ENCODE data around the gene MAPKAP1.

The MAPKAP1 gene

DNA sequence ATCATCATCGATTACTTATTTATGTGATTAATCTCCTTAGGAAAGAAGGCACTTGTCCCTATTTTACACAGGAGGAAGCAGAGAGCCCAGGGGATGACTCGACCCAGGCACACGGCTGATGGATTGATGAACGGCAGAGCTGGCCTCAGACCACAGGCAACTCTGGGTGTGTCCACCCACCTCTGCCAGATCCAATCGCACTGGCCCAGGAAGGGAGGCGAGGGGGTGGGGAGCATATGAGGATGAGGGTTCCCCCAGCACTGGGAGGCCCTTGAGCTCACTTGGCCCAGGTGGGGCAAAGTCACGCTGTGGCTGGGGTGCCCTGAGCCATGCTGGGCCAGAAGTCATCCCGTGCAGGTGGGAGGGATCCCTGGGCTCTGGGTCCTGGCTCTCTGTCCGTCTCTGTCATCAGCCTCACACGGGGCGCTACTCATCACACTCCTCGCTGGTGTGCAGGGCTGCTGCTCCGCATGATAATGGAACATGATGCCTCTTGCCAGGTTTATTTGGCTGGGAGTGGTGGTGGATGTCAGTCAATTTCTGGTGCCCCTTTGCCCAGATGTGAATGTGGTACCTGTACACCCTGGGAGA is 285.3 kb downstream of the MAPKAP1 start:
- CTCF ChIA-PET = no interaction called here
- POLR2A ChIA-PET = no interaction called here
- DNase-seq (ENCODE audit: extremely low spot score) = no peak
- TF ChIP-seq FOXA1 (IDR thresholded peaks at IDR 0.05) = no peak
- no peak for TF ChIP-seq BHLHE40 (IDR thresholded peaks at IDR 0.05; ENCODE audit: borderline replicate concordance)
- TF ChIP-seq LEF1 (IDR thresholded peaks at IDR 0.05; ENCODE audit: borderline replicate concordance) = no peak
- no peak for TF ChIP-seq L3MBTL2 (conservative IDR thresholded peaks at IDR 0.05)
- TF ChIP-seq ARNT (IDR thresholded peaks at IDR 0.05) = no peak

DNA sequence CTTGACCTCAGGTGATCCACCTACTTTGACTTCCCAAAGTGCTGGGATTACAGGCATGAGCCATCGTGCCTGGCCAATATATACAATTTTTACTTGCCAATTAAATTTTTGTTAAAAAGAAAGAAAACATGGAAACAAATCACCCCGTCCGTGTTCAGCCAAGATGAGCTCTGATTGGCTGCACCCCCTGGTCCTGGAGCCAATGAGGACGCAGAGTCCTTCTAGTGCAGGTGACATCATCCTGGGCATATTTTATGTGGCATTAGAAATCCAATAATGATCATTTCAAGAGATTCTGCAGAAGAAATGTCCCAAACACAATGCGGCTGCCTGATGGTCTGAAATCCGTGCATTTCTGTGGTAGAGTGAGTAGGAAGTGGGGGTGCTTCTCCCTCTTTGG is 285.8 kb downstream of the MAPKAP1 start:
- POLR2A ChIA-PET = no interaction called here
- TF ChIP-seq, protein P1, sequence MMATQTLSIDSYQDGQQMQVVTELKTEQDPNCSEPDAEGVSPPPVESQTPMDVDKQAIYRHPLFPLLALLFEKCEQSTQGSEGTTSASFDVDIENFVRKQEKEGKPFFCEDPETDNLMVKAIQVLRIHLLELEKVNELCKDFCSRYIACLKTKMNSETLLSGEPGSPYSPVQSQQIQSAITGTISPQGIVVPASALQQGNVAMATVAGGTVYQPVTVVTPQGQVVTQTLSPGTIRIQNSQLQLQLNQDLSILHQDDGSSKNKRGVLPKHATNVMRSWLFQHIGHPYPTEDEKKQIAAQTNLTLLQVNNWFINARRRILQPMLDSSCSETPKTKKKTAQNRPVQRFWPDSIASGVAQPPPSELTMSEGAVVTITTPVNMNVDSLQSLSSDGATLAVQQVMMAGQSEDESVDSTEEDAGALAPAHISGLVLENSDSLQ (IDR thresholded peaks at IDR 0.05) = no peak
- TF ChIP-seq ARNT (IDR thresholded peaks at IDR 0.05) = no peak
- TF ChIP-seq CTBP1 (IDR thresholded peaks at IDR 0.05; ENCODE audit: borderline replicate concordance) = no peak
- CTCF ChIA-PET = no interaction called here
- no peak for DNase-seq (ENCODE audit: extremely low spot score)

DNA sequence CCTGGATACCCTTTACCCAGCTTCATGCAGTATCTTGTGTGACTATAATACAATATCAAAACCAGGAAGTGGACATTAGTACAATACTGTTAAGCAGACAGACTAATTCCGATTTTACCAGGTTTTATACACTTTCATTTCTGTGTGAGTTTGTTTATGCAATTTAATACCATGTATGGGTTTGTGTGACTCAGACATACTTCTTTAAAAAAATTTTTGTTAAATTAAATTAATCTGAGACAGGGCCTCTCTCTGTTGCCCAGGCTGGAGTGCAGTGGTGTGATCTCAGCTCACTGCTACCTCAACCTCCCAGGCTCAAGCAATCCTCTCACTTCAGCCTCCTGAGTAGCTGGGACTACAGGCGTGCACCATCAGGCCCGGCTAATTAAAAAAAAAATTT is 288.6 kb downstream of the MAPKAP1 start:
- no peak for TF ChIP-seq SUZ12 (IDR thresholded peaks at IDR 0.05)
- TF ChIP-seq FOXK2 (IDR thresholded peaks at IDR 0.05) = no peak
- TF ChIP-seq TARDBP (IDR thresholded peaks at IDR 0.05) = no peak
- TF ChIP-seq FOXA1 (IDR thresholded peaks at IDR 0.05) = no peak
- TF ChIP-seq, protein P1 (IDR thresholded peaks at IDR 0.05) = no peak
- no peak for TF ChIP-seq FOXM1 (IDR thresholded peaks at IDR 0.05; ENCODE audit: borderline replicate concordance)
- TF ChIP-seq CTBP1 (IDR thresholded peaks at IDR 0.05; ENCODE audit: borderline replicate concordance) = no peak
- TF ChIP-seq ARNT (IDR thresholded peaks at IDR 0.05) = no peak
- no peak for TF ChIP-seq BHLHE40 (IDR thresholded peaks at IDR 0.05; ENCODE audit: borderline replicate concordance)
- no peak for TF ChIP-seq L3MBTL2 (conservative IDR thresholded peaks at IDR 0.05)
- no peak for TF ChIP-seq SP1 (IDR thresholded peaks at IDR 0.05)
- POLR2A ChIA-PET = no interaction called here
- CTCF ChIA-PET = interaction anchor here (0.6 kb wide), 1 partner anchor 12 kb away, joined by 3 read pairs; no protein-coding TSS in a partner anchor
- DNase-seq (ENCODE audit: extremely low spot score) = no peak

DNA sequence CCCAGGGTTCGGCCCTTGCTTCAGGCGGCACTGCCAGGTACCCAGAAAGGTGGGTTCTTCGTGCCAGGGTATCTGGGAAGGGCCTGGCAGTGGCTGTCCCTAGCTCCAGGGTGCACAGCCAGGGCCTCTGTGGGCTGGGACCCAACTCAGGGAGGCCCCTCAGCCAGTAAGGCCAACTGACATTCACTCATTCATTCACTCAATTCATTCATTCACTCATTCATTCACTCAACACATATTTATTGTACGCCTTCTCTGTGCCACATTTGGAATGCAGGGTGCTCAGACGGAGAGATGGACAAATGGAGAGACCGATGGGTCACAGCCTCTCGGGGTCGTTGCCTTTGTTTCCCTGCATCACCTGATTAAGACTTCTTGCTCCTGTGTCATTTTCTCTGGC is 290.5 kb downstream of the MAPKAP1 start:
- DNase-seq (ENCODE audit: extremely low spot score) = no peak
- CTCF ChIA-PET = no interaction called here
- POLR2A ChIA-PET = no interaction called here
- TF ChIP-seq ARNT (IDR thresholded peaks at IDR 0.05) (no peak), NFRKB (IDR thresholded peaks at IDR 0.05) (no peak), BHLHE40 (IDR thresholded peaks at IDR 0.05; ENCODE audit: borderline replicate concordance) (no peak), L3MBTL2 (conservative IDR thresholded peaks at IDR 0.05) (no peak), CTBP1 (IDR thresholded peaks at IDR 0.05; ENCODE audit: borderline replicate concordance) (no peak)

DNA sequence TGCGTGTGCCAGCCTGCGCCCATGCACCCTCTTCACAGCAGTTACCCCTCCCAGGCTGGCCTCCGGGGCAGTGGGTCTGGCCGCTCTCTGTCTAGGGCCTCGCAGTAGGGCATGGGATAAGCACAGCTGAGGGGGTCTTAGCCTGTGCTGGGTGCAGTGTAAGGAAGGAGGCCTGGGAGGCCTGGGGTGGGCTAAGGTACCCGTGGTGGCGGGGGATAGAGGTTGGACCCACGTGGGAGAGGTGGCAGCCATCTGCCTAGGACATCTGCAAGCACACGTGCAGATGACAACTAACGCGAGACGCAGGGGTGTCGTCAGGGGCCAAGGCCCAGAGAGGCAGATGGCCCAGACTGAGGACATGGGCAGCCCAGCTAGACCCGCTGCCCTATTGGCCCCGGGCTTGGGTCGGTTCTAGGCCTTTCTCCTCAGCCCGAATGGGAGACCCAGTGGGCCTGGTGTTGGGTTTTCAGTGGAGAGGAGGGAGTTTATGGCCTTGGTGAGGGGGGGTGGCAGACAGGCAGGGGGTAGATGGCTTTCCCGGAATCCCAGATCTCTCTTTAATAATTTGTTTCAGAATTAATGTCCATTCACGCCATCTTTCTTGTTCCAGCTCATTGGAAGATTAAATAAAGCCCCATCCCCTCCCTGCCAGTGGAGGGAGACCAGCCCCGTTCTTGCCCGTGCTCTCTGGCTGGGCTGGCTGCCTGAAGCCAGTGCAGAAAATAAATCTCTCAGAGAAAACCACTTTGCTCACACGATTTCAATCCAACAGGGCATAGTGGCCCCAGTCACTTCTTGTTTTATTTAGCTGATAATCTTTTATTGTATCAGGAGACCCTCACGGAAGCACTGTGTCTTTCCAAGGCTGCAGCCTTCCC is 291.2 kb downstream of the MAPKAP1 start:
- DNase-seq (ENCODE audit: extremely low spot score) = no peak
- POLR2A ChIA-PET = no interaction called here
- CTCF ChIA-PET = no interaction called here
- TF ChIP-seq CTBP1 (IDR thresholded peaks at IDR 0.05; ENCODE audit: borderline replicate concordance) (no peak), NFRKB (IDR thresholded peaks at IDR 0.05) (no peak), L3MBTL2 (conservative IDR thresholded peaks at IDR 0.05) (no peak), FOXM1 (IDR thresholded peaks at IDR 0.05; ENCODE audit: borderline replicate concordance) (no peak), SP1 (IDR thresholded peaks at IDR 0.05) (no peak), BHLHE40 (IDR thresholded peaks at IDR 0.05; ENCODE audit: borderline replicate concordance) (no peak), LEF1 (IDR thresholded peaks at IDR 0.05; ENCODE audit: borderline replicate concordance) (no peak)

DNA sequence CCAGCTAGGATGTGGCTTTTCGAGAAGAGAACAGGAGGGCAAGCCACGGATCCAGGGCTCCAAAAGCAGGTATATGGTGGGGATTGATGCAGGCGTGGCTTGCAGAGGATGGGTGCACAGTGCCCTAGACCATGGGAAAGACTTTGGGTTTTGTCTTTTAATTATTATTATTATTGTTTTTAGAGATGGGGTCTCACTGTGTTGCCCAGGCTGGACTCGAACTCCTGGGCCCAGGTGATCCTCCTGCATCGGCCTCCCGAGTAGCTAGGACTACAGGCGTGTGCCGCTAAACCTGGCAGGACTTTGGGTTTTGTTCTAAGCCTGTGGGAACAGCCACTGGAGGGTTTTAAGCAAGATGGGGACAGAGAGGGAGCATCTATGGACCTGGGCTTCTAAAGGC is 293.4 kb downstream of the MAPKAP1 start:
- TF ChIP-seq L3MBTL2 (conservative IDR thresholded peaks at IDR 0.05) (no peak), SP1 (IDR thresholded peaks at IDR 0.05) (no peak), TARDBP (IDR thresholded peaks at IDR 0.05) (no peak), ZNF384 (IDR thresholded peaks at IDR 0.05) (no peak), BHLHE40 (IDR thresholded peaks at IDR 0.05; ENCODE audit: borderline replicate concordance) (no peak), ARNT (IDR thresholded peaks at IDR 0.05) (no peak), HDGF (IDR thresholded peaks at IDR 0.05; ENCODE audit: borderline replicate concordance) (no peak), LEF1 (IDR thresholded peaks at IDR 0.05; ENCODE audit: borderline replicate concordance) (no peak), FOXA1 (IDR thresholded peaks at IDR 0.05) (no peak), SUZ12 (IDR thresholded peaks at IDR 0.05) (no peak), FOXK2 (IDR thresholded peaks at IDR 0.05) (no peak), CTBP1 (IDR thresholded peaks at IDR 0.05; ENCODE audit: borderline replicate concordance) (no peak), FOXM1 (IDR thresholded peaks at IDR 0.05; ENCODE audit: borderline replicate concordance) (no peak), NFRKB (IDR thresholded peaks at IDR 0.05) (no peak), ELF4 (IDR thresholded peaks at IDR 0.05) (no peak)
- no peak for DNase-seq (ENCODE audit: extremely low spot score)
- ChIA-PET POLR2A (no interaction called here), CTCF (interaction anchor here (1.3 kb wide), 1 partner anchor 14 kb away, joined by 3 read pairs; no protein-coding TSS in a partner anchor)

DNA sequence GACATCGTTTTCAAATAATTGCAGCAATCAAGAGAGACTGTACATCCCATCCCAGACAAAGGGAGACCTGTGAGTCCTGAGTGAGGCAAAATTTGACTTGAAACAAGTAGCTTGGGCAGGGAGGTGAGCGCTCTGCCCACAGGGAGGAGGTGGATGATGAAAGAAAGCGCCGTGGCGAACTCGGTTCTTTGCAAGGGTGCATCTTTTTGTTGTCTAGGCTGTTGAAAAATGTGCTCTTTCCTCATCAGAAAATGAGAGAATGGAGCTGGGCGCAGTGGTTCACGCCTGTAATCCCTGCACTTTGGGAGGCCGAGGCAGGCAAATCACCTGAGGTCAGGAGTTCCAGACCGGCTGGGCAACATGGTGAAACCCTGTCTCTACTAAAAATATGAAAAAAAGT is 294.8 kb downstream of the MAPKAP1 start:
- POLR2A ChIA-PET = no interaction called here
- CTCF ChIA-PET = interaction anchor here (1.3 kb wide), 1 partner anchor 16 kb away, joined by 3 read pairs; no protein-coding TSS in a partner anchor
- no peak for DNase-seq (ENCODE audit: extremely low spot score)
- TF ChIP-seq HDGF (IDR thresholded peaks at IDR 0.05; ENCODE audit: borderline replicate concordance) (no peak), CTBP1 (IDR thresholded peaks at IDR 0.05; ENCODE audit: borderline replicate concordance) (no peak), NFRKB (IDR thresholded peaks at IDR 0.05) (no peak), BHLHE40 (IDR thresholded peaks at IDR 0.05; ENCODE audit: borderline replicate concordance) (no peak), FOXM1 (IDR thresholded peaks at IDR 0.05; ENCODE audit: borderline replicate concordance) (no peak), LEF1 (IDR thresholded peaks at IDR 0.05; ENCODE audit: borderline replicate concordance) (no peak), SP1 (IDR thresholded peaks at IDR 0.05) (no peak), ARNT (IDR thresholded peaks at IDR 0.05) (no peak)
- TF ChIP-seq, protein P1 (IDR thresholded peaks at IDR 0.05) = no peak

All from HEK293T (cell line).